Tibial nerve (tissue), 4 donors: ENCODE measurements around the gene RAP1GAP2. TPM values are rescaled to one million over a fixed set of nuclear protein-coding genes. Genes with fewer than 3 reads are reported as not detected.

ENCODE experiments used
- DNase-seq, 2 donors: peaks; one replicate each; pipeline ENCODE4 v3.0.0-alpha.2; 2019; ENCODE audit warnings: low spot score in 2 of 2
- H3K27ac ChIP-seq, 4 donors: fragments of 200-600 bp; sonication (generic) in 3 of 4; one replicate each; pipeline ENCODE4 v1.5.1; 2017 to 2019; ENCODE audit warnings: mild to moderate bottlenecking in 1 of 4
- H3K27me3 ChIP-seq, 2 donors: fragments of 200-600 bp; sonication (generic) in 1 of 2; one replicate each; pipeline versions ENCODE4 v1.5.1 to v1.6.0; 2017 to 2019
- H3K36me3 ChIP-seq, 3 donors: fragments of 200-600 bp; sonication (generic); one replicate each; pipeline ENCODE4 v1.5.1; 2018 to 2019
- H3K4me1 ChIP-seq, 4 donors: fragments of 200-600 bp; sonication (generic) in 3 of 4; one replicate each; pipeline ENCODE4 v1.5.1; 2017 to 2019
- H3K4me3 ChIP-seq, 4 donors: fragments of 200-600 bp; sonication (generic) in 3 of 4; one replicate each; pipeline ENCODE4 v1.5.1; 2017 to 2019; ENCODE audit warnings: mild to moderate bottlenecking in 1 of 4, moderate library complexity in 1 of 4
- H3K9me3 ChIP-seq, 4 donors: fragments of 200-600 bp; sonication (generic) in 3 of 4; one replicate each; pipeline ENCODE4 v1.5.1; 2017 to 2019
- CTCF ChIP-seq, 5 experiments: fragments of 200-600 bp in 3 of 5; fragments of 450-650 bp in 2 of 5; sonication (generic) in 3 of 5; IDR thresholded peaks; one replicate each; pipeline ENCODE4 v1.5.1; 2016 to 2019; ENCODE audit warnings: antibody characterized with exemption in 5 of 5, mild to moderate bottlenecking in 3 of 5, moderate library complexity in 2 of 5
- EP300 ChIP-seq, 2 donors: sonication (generic); formaldehyde crosslinking; IDR thresholded peaks; one replicate each; pipeline ENCODE4 v1.6.1; 2017; ENCODE audit warnings: antibody characterized with exemption in 2 of 2, mild to moderate bottlenecking in 1 of 2
- POLR2A ChIP-seq, 2 donors: fragments of 450-650 bp; IDR thresholded peaks; one replicate each; pipeline ENCODE4 v1.6.1; 2017; ENCODE audit warnings: antibody characterized with exemption in 2 of 2, mild to moderate bottlenecking in 2 of 2, moderate library complexity in 2 of 2
- WGBS, 2 donors: methylation state at CpG; one replicate each; pipeline ENCODE4 v1.1.5; 2018; 5-methylcytosine and 5-hydroxymethylcytosine counted together
- total RNA-seq, 4 donors: library from RNA; depleted of rRNA; stranded (reverse); fragments of >200 nt; gene quantifications; one replicate each; pipeline ENCODE4 v1.1.0, GENCODE V29; 2016

The RAP1GAP2 gene
- total RNA-seq, 4 donors from 2014 or later: 5.4 to 18.2 (median 11.9) TPM

DNA sequence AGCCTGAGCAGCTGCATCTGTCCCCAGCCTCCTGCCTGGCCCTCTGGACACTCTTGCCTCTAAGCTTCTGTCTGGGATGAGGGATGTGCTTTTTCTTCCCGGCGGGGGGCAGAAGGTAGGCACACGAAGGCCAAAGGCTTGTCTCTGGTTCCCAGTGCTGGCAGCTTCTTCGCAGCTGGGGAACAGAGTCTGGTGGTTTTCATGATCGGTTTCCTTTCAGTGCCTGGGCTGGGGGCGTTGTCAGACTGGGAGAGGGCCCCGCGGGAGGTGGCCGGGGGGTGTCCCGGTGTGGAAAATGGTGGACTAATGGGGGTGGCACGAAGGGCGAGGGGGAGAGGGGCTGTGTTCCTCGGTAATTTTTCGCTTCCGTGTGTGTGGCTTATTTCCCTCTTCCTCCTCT, 988 bp downstream of the RAP1GAP2 start:
- DNase-seq: no peak
- Histone ChIP-seq H3K9me3 (no peaks in the 10 kb centered on the region), H3K27ac (no peak overlapping the region), H3K27me3 (peaks cover 0 to 22% of the 10 kb centered on the region in 2 donors), H3K4me3 (peak overlapping the region in 2 of 4 donors; percentile 3 to 10), H3K36me3 (no peaks in the 10 kb centered on the region), H3K4me1 (peaks cover 0 to 11% (median 0%) of the 10 kb centered on the region in 4 donors)
- WGBS, 2 donors: 64 to 74% methylated on average over 15 of the region's 15 CpGs
- TF ChIP-seq POLR2A (IDR thresholded peaks at IDR 0.05): no peak
- TF ChIP-seq CTCF (IDR thresholded peaks at IDR 0.05): no peak
- no peak for TF ChIP-seq EP300 (IDR thresholded peaks at IDR 0.05)

GRCh38 chr17:2797637-2798036, 1.4 kb downstream of the RAP1GAP2 start:
- H3K4me1 ChIP-seq: peaks cover 0 to 11% (median 0%) of the 10 kb centered on the region in 4 donors
- 62 to 70% methylated on average over 11 of the region's 11 CpGs for WGBS, 2 donors
- peaks cover 0 to 18% of the 10 kb centered on the region in 2 donors for H3K27me3 ChIP-seq
- TF ChIP-seq POLR2A (IDR thresholded peaks at IDR 0.05) (no peak), CTCF (IDR thresholded peaks at IDR 0.05) (no peak), EP300 (IDR thresholded peaks at IDR 0.05) (no peak)
- H3K9me3 ChIP-seq: no peaks in the 10 kb centered on the region
- peak overlapping the region in 1 of 4 donors; percentile 10 for H3K4me3 ChIP-seq
- H3K36me3 ChIP-seq: no peaks in the 10 kb centered on the region
- H3K27ac ChIP-seq: no peak overlapping the region
- DNase-seq: no peak

GRCh38 chr17:2798188-2798587, 1.9 kb downstream of the RAP1GAP2 start:
- H3K27ac ChIP-seq: no peak overlapping the region
- no peak for DNase-seq
- 78 to 81% methylated on average over 11 of the region's 11 CpGs for WGBS, 2 donors
- H3K4me3 ChIP-seq: no peak overlapping the region
- peaks cover 0 to 16% of the 10 kb centered on the region in 2 donors for H3K27me3 ChIP-seq
- H3K4me1 ChIP-seq: peaks cover 0 to 11% (median 0%) of the 10 kb centered on the region in 4 donors
- no peaks in the 10 kb centered on the region for H3K36me3 ChIP-seq
- no peak for TF ChIP-seq CTCF (IDR thresholded peaks at IDR 0.05)
- no peak for TF ChIP-seq EP300 (IDR thresholded peaks at IDR 0.05)
- TF ChIP-seq POLR2A (IDR thresholded peaks at IDR 0.05): no peak
- H3K9me3 ChIP-seq: no peaks in the 10 kb centered on the region

DNA sequence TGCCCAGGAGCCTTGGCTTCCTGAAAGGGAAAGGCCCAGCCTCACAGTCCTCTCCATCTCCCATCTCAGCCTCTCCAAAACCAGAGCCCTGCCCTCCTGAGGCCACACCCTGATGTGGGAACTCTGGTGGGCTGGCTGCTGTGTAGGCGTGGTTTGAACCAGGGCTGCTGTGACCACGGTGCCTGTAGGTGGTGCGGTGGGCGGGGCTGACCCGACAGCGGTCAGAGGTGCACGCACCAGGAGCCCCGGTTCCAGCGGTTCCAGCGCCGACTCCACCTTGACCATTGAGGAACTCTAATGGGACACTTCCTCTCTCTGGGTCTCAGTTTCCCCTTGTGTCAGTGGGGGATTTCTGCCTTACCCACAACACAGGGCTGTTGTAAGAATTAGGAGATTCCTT, 2.4 kb downstream of the RAP1GAP2 start:
- Histone ChIP-seq H3K27me3 (peaks cover 0 to 16% of the 10 kb centered on the region in 2 donors), H3K36me3 (no peaks in the 10 kb centered on the region), H3K9me3 (peaks cover 0 to 3% (median 0%) of the 10 kb centered on the region in 4 donors), H3K27ac (no peak overlapping the region), H3K4me3 (no peak overlapping the region), H3K4me1 (peaks cover 0 to 11% (median 0%) of the 10 kb centered on the region in 4 donors)
- 38 to 58% methylated on average over 9 to 11 of the region's 11 CpGs for WGBS, 2 donors
- no peak for DNase-seq
- TF ChIP-seq CTCF (IDR thresholded peaks at IDR 0.05): no peak
- TF ChIP-seq EP300 (IDR thresholded peaks at IDR 0.05): no peak
- TF ChIP-seq POLR2A (IDR thresholded peaks at IDR 0.05): no peak

- H3K9me3 ChIP-seq: peaks cover 0 to 7% (median 0%) of the 10 kb centered on the region in 4 donors
- H3K36me3 ChIP-seq: no peaks in the 10 kb centered on the region
- H3K4me1 ChIP-seq: peaks cover 0 to 7% (median 0%) of the 10 kb centered on the region in 4 donors
- no peak overlapping the region for H3K4me3 ChIP-seq
- 84 to 85% methylated on average over 7 of the region's 7 CpGs for WGBS, 2 donors
- DNase-seq: no peak
- H3K27ac ChIP-seq: no peak overlapping the region
- no peak for TF ChIP-seq EP300 (IDR thresholded peaks at IDR 0.05)
- TF ChIP-seq POLR2A (IDR thresholded peaks at IDR 0.05): no peak
- TF ChIP-seq CTCF (IDR thresholded peaks at IDR 0.05): no peak
- peaks cover 0 to 16% of the 10 kb centered on the region in 2 donors for H3K27me3 ChIP-seq
Observed at GRCh38 chr17:2799653-2800052, 3.4 kb downstream of the RAP1GAP2 start.
